T-helper 22 cell (primary cell): ENCODE measurements around the gene SLC2A10.

ENCODE experiments used
- DNase-seq: peaks from one replicate; pipeline ENCODE4 v3.0.0-alpha.2; 2020; ENCODE audit warnings: low read depth

The SLC2A10 gene

DNA sequence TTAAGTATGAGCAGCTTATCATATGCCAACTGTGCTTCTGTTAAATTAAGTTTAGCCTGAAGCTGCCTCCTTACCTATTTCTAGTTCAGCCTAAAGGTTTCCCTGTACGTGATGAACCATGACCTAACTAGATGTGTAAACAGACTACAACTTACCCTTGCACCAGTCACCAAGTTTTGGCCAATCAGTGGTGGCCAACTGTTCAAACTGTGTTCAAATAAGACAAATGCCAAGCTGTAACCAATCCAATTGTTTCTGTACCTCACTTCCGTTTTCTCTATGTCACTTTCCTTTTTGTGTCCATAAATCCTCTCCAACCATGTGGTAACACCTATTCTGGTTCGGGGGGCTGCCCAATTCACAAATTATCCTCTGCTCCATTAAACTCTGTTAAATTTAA, 6.0 kb upstream of the SLC2A10 start:
- DNase-seq = no peak

DNA sequence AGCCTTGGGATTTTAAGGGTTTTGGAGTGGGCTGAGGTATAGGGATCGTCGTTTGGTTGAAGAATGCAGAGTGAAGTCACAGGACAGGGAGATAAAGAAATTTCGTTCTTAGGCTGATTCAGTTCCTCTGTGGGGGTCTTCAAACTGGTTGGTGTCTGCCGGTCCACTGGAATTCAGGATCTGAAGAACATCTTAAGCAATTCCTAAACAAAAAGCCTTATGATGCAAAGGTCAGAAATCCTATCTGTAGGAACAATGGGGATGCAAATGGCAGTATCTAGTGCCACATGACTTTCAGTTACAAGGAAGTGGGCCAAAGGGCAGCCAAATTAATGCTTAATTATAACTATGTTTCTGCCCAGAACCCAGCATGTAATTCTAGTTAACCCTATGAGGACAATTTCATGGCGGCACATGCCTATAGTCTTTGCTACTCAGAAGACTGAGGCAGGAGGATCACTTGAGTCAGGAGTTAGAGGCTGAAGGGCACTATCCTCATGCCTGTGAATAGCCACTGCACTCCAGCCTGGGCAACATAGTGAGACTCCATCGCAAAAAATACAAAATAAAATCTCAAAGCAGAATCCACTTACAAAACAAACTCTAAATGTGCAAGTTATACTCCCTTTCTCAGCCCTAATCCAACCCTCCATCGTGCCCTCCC, 4.6 kb upstream of the SLC2A10 start:
- no peak for DNase-seq

DNA sequence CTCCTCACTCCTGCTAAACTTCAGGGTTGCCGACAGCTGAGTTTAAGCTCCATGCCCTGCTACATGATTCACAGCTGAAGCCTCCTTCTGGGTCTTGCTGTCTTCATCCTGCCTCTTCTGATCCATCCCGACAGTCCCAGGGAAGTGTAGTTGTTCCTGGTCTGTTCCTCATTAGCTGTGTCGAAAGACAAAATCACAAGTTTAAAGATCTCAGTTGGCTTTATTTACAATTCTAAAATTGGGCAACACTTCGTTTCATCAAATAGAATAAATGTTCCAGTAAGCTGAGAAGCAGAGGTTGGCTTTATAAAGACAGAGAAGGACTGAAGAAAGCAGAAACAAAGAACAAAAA, 4.1 kb upstream of the SLC2A10 start:
- no peak for DNase-seq

- DNase-seq = no peak
Observed at GRCh38 chr20:46706242-46706641, 3.2 kb upstream of the SLC2A10 start.

- no peak for DNase-seq
Observed at GRCh38 chr20:46708172-46708860, 1.1 kb upstream of the SLC2A10 start.

DNA sequence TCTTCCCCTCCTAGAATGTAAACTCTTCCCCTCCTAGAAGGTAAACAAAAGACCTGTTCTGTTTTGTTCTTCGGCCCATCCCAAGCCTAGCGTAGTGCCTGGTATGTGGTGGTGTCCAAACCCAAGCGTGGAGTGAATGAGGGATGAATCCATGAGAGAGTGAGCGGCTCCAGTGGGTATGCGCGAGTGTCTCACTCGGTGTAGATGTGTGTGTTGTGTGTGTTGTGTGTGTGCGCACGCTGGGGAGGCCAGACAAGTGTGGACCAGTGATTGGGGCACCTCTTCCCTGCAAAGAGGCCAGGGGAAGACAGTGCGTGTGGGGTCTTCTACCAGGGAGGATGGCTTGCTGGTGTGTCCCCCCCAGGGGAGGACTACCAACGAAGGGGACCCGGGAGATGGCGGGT, 392 bp upstream of the SLC2A10 start:
- DNase-seq = no peak

DNA sequence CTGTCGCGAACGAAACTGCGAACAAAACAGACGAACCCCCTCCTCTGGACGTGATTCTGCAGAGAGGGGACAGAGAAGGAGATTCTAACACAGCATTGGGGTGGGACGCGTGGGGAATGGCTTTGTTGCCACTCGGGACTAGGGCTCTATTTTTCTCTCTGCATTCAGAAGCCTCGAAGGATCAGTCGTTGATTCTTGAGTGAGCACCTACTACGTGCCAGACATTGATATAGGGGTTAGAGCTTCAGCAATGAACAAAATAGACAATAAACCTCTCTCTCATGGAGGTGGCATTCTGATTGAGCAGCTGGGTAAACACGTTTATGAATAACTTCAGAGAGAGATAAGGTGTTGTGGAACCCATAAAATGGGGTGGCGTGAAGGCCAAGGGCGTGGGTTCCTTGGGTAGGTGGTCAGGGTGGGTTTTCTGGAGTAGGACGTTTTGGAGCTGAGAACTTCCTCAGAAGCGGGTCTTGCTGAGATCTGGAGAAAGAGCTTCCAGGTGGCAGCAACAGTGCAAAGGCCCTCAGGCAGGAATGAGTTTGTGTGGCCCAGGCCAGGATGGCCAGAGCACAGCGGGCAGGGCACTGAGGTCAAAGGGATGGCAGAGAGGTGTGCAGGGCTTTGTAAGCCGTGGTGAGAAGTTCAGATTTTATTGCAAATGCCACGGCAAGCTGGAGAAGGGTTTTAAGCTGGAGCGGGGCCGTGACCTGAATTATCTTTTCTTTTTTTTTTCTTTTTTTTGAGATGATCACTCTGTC, 884 bp downstream of the SLC2A10 start:
- DNase-seq = no peak

DNA sequence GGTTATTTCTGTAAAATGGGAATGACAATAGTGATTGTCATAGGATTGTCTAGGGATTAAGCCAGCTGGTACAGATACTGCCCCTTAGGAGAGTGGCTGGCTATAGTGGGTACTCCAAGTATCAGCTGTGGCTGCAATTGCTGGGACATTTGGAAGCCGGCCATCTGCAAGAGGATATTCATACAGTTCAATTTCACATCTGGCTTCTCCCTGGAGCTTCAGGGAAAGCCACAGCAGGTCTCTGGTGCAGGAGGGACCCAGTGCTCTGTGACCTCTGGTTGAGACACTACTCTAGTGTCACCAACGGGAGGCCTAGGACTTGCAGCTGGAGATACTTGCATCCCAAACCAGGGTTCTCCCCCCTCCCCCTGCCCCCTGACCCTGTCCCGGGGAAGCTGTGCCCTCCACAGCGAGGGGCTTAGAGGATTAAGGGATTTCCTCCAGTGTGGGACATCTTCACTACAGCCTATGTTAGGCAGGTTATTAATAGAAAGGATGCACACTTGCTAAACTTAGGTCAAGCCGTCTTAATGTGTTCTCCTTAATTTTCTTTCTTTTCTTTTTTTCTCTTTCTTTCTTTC, 2.7 kb downstream of the SLC2A10 start:
- DNase-seq = no peak

GRCh38 chr20:46713957-46714834, 4.7 kb downstream of the SLC2A10 start:
- DNase-seq = no peak

- DNase-seq = no peak
Observed at GRCh38 chr20:46715292-46715756, 5.9 kb downstream of the SLC2A10 start.

DNA sequence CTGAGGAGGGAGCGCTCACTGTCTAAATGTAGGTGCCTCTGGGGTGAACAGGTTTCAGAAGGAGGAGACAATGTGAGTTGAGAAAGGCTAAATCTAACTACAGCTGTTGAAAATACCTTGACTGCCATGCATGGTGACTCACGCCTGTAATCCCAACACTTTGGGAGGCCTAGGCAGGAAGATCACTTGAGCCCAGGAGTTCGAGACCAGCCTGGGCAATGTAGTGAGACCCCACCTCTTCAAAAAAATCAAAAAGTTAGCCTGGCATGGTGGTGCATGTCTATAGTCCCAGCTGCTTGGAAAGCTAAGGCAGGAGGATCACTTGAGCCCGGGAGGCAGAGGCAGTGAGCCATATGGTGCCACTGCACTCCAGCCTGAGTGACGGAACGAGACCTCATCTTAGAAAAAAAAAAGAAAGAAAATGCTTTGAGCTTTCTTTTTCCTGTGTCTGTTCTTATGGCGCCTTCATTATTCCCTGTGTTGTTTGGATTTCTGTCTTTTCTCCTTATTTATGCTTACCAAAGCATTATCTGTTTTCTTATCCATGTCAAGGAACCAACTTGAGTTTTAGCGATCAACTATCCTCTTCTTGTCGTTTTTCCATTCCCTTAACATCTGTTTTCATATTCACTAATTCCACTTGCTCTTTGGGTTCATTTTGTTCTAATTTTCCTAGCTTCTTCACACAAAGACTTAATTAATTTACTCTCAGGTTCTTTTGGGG, 8.5 kb downstream of the SLC2A10 start:
- no peak for DNase-seq

GRCh38 chr20:46720019-46720418, 10.6 kb downstream of the SLC2A10 start:
- DNase-seq = no peak

DNA sequence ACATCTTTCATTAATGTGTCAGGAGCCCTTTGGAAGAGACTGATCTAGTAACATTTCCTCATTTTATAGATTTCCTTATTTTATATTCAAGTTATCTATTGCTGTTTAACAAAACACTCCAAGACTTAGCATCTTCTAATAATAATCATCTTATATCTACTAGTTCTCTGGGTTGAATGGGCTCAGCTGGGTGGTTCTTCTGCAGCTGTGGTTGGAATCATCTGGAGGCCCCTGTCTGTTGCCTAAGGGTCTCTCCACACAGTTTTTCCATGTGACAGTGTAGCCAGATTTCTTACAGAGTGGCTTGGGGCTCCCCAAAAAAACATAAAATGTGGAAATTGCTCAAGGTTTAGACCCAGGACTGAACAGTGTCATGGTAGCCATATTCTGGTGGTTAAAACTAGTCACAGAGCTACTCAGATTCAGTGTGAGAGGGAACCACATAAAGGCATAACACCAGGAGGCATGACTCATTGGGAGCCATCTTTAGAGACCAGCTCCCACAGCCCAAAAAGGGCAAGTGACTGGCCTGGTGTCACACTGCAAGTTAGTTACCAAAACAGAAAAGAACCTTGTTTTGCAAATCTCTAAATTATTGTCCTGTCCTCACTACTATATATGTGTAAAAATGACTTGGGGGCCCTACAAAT, 11.5 kb downstream of the SLC2A10 start:
- DNase-seq = no peak

DNA sequence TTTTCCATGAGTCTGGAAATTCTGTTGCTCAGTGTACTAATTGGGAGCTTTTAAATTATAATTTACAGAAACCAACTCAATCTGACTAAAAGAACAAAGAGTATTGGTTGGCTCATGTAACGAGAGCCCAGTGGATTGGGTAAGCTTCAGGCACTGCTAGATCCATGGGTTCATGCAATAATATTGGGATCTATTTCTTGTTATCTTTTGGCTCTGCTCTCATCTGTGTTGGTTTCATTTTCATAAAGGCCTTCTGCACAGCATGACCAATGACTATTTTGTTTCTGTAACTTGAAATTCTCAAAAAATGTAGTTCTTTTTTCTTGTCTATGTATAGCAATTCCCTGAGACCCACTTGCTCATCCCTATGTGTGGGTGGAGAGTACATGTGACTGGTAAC, 12.0 kb downstream of the SLC2A10 start:
- no peak for DNase-seq

- no peak for DNase-seq
Observed at GRCh38 chr20:46722450-46722849, 13.0 kb downstream of the SLC2A10 start.

DNA sequence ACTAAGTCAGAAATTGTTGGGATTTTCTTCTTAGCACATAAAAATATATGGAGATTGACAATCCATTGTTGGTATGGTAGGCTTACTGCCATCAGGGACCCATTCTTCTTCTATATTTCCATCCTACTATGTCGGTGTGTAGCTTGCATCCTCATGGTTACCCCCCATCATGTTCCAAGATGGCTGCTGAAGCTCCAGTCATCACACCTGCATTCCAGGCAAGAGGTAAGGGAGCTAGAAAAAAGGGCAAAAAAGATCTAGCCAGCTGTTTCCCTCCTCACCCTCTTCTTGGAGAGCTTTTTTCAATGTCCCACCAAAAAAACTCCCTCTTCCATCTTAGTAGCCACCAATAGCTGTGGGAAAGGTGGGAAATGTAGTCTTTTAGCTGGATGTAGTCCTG, 13.6 kb downstream of the SLC2A10 start:
- no peak for DNase-seq

DNA sequence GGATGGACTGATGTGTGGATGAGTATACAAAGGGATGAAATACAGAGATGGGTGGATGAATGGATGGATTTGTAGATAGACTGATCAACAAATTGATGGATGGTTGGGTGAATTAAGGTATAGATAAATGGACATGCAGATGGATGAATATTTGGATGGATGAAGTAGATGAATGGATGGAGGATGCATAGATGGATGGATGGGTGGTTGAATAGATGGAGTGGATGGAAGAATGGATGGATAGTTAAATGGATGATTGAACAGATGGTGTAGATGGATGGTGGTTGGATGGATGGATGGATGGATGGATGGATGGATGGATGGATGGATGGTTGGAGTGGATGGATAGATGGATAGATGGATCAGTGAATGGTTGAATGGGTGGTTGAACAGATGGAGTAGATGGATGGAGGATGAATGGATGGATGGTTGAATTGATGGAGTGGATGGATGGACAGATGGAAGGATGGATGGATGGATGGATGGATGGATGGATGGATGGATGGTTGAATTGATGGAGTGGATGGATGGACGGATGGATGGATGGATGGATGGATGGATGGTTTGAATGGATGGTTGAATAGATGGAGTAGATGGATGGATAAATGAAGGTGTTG, 15.0 kb downstream of the SLC2A10 start:
- no peak for DNase-seq

- DNase-seq = no peak
Observed at GRCh38 chr20:46725186-46726165, 16.0 kb downstream of the SLC2A10 start.

DNA sequence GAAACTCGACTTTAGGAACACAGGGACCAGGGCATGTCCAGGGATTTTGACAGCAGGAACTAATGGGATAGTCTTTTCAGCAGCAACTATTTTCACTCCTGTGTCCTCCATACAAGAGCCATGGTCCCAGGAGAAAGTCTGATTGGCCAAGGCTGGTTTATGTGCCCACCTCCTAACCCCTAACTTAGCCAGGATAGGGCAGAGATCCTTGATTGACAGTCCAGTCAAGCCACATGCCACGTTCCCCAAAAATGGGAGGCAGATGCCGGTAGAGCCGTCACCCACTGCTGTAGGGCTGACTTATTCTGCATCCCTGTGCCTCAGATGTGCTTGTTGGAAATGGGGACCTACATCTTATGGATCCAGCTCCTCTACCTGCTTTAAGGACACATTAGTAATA, 22.3 kb downstream of the SLC2A10 start:
- DNase-seq = no peak
